HG03460 (cell line): Measurements from ENCODE around the gene ASB13.

Source experiments
- ATAC-seq: cut with Tn5 transposase; IDR thresholded peaks from one replicate; pipeline ENCODE4 v1.9.1; 2021; ENCODE audit not compliant: unreplicated experiment

The ASB13 gene

DNA sequence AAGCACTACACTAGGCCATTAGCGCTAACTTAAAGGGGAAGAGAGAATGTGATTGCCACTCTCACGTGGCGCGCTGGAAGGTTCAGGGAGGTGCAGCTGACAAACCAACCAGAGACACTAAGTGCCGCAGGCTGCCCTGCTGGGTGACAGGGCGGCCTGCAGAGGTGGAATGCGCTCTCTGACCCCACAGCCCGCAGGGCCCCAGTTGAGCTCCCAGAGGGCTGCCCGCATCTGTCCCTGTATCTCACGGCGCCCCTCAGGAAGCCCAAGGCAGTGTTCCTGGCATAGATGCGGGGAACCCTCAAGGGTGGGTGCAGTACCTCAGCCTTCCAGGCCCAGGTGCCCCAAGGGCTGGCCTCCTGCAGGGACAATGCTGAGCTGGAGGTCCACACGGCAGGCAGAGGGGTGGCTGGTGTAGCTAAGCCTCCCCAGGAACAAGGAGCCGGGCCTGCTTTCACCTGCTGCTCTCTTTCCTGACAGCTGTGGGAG, 75.0 kb downstream of the ASB13 start:
- no peak for ATAC-seq

DNA sequence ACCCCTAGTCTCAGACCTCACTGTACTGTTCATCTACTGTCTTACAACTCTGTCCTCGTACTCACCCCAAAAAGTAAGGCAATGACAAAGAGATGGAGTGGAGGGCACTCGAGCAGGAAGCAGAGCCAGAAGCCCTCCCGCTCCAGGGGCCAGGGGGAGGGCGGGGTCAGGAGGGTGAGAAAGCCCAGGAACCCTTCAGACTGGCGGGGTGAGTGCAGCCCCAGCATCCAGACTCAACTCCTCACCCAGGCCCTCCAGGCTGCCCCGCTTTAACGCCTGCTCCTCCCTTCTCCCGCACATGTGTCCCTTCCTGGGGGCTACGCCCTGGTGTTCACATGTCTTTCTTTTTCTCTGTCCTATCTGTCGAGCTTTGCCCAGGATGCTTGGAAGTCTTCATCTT, 75.6 kb downstream of the ASB13 start:
- no peak for ATAC-seq

DNA sequence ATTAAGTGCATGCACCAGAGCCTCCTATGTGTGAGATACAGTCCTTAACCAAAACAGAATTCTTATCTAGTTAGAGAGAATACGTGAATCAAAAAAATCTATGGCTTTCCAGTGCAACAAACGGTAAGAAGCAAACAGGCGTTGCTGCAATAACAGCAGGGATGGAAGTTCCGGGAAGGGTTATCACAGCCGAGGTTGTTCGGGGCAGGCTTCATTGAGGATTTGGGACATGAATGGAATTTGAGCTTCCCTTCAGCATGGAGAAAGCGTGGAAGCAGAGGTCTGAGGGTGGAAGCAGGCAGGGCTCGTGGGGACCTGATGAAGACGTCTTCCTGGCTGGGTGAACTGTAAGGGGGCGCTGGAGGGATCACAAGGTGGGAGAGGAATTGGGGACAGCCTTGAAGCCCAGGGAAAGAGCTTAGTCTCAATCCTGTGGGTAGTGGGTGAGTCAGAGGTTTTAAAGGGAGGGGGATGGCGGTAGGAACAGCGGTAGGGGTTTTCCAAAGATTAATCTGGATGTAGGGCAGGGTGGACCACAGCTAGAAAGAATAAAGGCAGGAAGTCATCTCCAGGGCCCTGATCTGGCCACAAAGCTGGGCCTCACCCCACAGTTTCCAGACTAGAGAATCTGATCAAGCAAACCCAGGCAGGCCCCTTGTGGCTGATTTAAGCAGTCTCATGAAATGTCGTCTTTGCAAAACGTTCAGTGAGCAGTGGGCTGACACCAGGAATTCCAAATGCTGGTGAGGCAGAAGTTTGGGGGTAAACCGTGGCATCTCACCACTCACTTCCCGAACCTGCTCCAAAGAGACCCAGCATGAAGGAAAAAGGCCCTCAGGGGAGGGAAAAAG, 76.5 kb downstream of the ASB13 start:
- no peak for ATAC-seq

DNA sequence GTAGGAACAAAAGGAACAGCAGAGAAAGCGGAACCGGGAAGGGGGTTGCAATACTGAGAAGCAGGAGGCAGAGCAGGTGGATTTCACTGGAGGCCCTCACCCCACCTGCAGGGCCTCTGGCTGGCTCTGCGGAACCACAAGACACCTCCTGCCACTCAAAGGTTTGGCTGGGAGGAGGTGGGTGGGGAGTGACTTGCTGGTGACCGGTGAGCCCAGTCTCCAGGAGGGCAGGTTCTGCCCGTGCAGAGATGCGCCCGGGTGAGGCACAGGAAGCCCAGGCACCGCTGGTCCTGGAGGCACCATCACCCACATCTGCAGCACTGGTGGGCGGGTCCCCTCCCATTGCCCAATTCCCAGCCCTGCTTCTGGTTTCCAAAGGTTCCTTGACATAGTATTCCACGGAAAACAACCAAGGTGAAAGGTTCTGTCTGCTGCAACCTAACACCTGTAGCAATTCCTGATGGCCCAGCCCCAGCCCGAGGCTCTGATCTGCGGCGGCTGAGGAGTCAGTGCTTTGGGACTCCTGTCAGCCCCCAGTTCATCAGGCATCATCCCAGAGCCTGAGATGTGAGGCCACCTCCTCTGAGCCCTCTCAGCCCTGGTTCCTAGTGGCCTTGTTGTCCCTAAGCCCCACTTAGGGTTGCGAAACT, 77.3 kb downstream of the ASB13 start:
- no peak for ATAC-seq
